Endodermal cell (in vitro differentiated cells): ENCODE measurements around the gene LAMA1. TPM values are rescaled to one million over a fixed set of nuclear protein-coding genes. Genes with fewer than 3 reads are reported as not detected.
A peak's percentile ranks its signal among the peaks of the same experiment; 100 is the strongest.

Source experiments
- DNase-seq: peaks from one replicate; pipeline ENCODE4 v3.0.0-alpha.2; 2017
- H3K27ac ChIP-seq: 2 replicates; pipeline ENCODE4 v1.5.1; 2013; ENCODE audit warnings: mild to moderate bottlenecking, low read depth, low read length, moderate library complexity
- H3K27me3 ChIP-seq: 2 replicates; pipeline ENCODE4 v1.6.1; 2013; ENCODE audit warnings: mild to moderate bottlenecking, low read length, moderate library complexity; ENCODE audit not compliant: insufficient read depth, control insufficient read depth, poor library complexity, severe bottlenecking
- H3K36me3 ChIP-seq: 2 replicates; pipeline ENCODE4 v1.7.0; 2013; ENCODE audit warnings: mild to moderate bottlenecking, low read length, moderate library complexity; ENCODE audit not compliant: control insufficient read depth, insufficient read depth
- H3K4me1 ChIP-seq: one replicate; pipeline ENCODE4 v1.7.0; 2013; ENCODE audit warnings: low read length; ENCODE audit not compliant: control insufficient read depth, insufficient read depth
- H3K4me3 ChIP-seq: 2 replicates; pipeline ENCODE4 v1.5.1; 2013; ENCODE audit warnings: mild to moderate bottlenecking, low read length, moderate library complexity
- H3K9ac ChIP-seq: 2 replicates; pipeline ENCODE4 v1.6.1; 2013; ENCODE audit warnings: mild to moderate bottlenecking, low read length, moderate library complexity; ENCODE audit not compliant: poor library complexity, severe bottlenecking; ENCODE audit errors: extremely low read depth
- H3K9me3 ChIP-seq: 2 replicates; pipeline ENCODE4 v1.6.1; 2013; ENCODE audit warnings: mild to moderate bottlenecking, low read length, moderate library complexity; ENCODE audit not compliant: control insufficient read depth
- H3K27ac Mint-ChIP-seq: 2 replicates; pipeline ENCODE4 v1.8.0; 2020; ENCODE audit warnings: mixed read lengths
- H3K27me3 Mint-ChIP-seq: 2 replicates; pipeline ENCODE4 v1.8.0; 2021; ENCODE audit warnings: mild to moderate bottlenecking, mixed read lengths; ENCODE audit not compliant: insufficient read depth
- H3K36me3 Mint-ChIP-seq: 2 replicates; pipeline ENCODE4 v1.8.0; 2020; ENCODE audit warnings: low read depth, mixed read lengths
- H3K4me1 Mint-ChIP-seq: 2 replicates; pipeline ENCODE4 v1.8.0; 2020; ENCODE audit warnings: mixed read lengths
- H3K4me3 Mint-ChIP-seq: 2 replicates; pipeline ENCODE4 v1.8.0; 2020; ENCODE audit warnings: mild to moderate bottlenecking, moderate library complexity, mixed read lengths
- H3K9me3 Mint-ChIP-seq: 2 replicates; pipeline ENCODE4 v1.8.0; 2020; ENCODE audit warnings: mild to moderate bottlenecking, mixed read lengths
- WGBS, 2 experiments: methylation state at CpG; one replicate each; pipeline versions ENCODE4 v1.1.5 to v1.1.7; 2013; ENCODE audit warnings: missing lambda C conversion rate in 2 of 2, mixed read lengths in 1 of 2; ENCODE audit not compliant: insufficient coverage in 1 of 2, insufficient read length in 1 of 2; 5-methylcytosine and 5-hydroxymethylcytosine counted together
- total RNA-seq, 2 donors: library from RNA; stranded (reverse); fragmentation: NEBNext Ultra II Directional in 1 of 2; extraction: Animal tissue kit (Norgen Biotek cat#: 25700) in 1 of 2; gene quantifications; 2 replicates in 1 of 2; 3 replicates in 1 of 2; pipeline ENCODE4 v1.2.1, GENCODE V29; 2021
- TF ChIP-seq, protein P1 (sequence below): fragments of 200-600 bp; sonication (generic); conservative IDR thresholded peaks from 2 replicates; pipeline ENCODE4 v1.5.0; 2021; ENCODE audit warnings: antibody characterized with exemption, mild to moderate bottlenecking

Gene LAMA1
- total RNA-seq, 2 donors from 2014 or later = 198 to 316 TPM

DNA sequence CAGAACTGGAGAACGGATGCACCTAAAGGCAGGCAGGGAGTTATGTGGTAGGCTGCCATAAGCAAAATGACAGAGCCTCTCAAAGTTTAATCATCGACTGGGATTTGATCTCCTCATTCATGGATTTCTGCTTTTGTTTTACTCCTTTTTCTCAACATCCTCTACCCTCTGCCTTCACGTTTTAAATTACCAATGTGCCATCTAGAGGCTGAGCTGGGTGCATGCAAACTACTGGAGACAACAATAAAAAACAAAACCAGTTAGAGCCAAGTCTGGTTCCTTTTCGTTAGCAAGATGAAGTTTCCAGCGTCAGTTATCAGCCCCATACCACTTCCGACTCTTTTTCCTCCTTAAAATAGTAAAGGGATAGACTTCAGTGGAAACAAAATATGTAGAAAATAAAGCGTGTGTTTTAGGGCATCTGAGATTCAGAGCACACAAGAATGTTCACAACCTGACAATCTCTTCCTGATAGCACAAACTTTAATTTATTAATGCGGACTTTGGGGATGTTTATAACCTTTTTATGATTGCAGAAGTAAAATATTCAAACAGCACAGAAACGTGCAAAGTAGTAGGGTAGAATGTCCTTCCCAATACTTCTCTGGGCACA is 117.0 kb downstream of the LAMA1 start:
- DNase-seq = no peak
- Histone ChIP-seq H3K27me3 (no peaks in the 10 kb centered on the region), H3K36me3 (peaks cover 86% of the 10 kb centered on the region), H3K27ac (no peak overlapping the region), H3K9ac (no peak overlapping the region), H3K4me3 (no peak overlapping the region), H3K9me3 (no peaks in the 10 kb centered on the region), H3K4me1 (no peaks in the 10 kb centered on the region)
- Mint-ChIP-seq H3K27ac (no peak overlapping the region), H3K4me1 (peaks cover 8% of the 10 kb centered on the region), H3K36me3 (peaks cover 78% of the 10 kb centered on the region), H3K27me3 (no peaks in the 10 kb centered on the region), H3K4me3 (no peak overlapping the region), H3K9me3 (no peaks in the 10 kb centered on the region)
- TF ChIP-seq, protein P1, sequence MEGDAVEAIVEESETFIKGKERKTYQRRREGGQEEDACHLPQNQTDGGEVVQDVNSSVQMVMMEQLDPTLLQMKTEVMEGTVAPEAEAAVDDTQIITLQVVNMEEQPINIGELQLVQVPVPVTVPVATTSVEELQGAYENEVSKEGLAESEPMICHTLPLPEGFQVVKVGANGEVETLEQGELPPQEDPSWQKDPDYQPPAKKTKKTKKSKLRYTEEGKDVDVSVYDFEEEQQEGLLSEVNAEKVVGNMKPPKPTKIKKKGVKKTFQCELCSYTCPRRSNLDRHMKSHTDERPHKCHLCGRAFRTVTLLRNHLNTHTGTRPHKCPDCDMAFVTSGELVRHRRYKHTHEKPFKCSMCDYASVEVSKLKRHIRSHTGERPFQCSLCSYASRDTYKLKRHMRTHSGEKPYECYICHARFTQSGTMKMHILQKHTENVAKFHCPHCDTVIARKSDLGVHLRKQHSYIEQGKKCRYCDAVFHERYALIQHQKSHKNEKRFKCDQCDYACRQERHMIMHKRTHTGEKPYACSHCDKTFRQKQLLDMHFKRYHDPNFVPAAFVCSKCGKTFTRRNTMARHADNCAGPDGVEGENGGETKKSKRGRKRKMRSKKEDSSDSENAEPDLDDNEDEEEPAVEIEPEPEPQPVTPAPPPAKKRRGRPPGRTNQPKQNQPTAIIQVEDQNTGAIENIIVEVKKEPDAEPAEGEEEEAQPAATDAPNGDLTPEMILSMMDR = peak; percentile 69
- 66 to 76% methylated on average over 7 to 9 of the region's 9 CpGs for WGBS, 2 experiments

DNA sequence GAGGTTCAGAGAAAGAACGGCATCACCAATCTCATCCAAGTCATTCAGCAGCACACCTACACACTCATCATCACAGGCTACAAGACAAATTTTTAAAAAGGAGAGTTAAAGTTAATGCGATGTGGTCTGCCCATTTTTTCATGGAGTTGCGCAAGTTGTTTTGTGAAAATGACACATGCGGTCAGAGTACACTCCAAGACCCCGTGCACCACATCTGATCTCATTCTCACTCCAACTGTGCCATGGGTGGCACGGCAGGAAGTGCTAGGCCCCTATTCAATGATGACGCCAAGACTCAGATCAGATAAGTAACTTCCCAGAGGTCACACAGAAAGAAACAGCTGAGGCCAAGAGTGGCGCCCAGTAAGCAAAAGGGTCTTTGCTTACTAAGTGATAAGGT is 119.8 kb downstream of the LAMA1 start:
- H3K36me3 Mint-ChIP-seq = peaks cover 77% of the 10 kb centered on the region
- no peak overlapping the region for H3K4me3 ChIP-seq
- 97 to 100% methylated on average over 6 to 8 of the region's 8 CpGs for WGBS, 2 experiments
- no peak overlapping the region for H3K27ac ChIP-seq
- peaks cover 8% of the 10 kb centered on the region for H3K4me1 Mint-ChIP-seq
- no peaks in the 10 kb centered on the region for H3K4me1 ChIP-seq
- H3K27ac Mint-ChIP-seq = no peak overlapping the region
- no peaks in the 10 kb centered on the region for H3K9me3 ChIP-seq
- peaks cover 95% of the 10 kb centered on the region for H3K36me3 ChIP-seq
- H3K4me3 Mint-ChIP-seq = no peak overlapping the region
- H3K9ac ChIP-seq = no peak overlapping the region
- no peak for DNase-seq
- TF ChIP-seq, protein P1 = no peak
- H3K27me3 ChIP-seq = no peaks in the 10 kb centered on the region
- H3K9me3 Mint-ChIP-seq = no peaks in the 10 kb centered on the region
- no peaks in the 10 kb centered on the region for H3K27me3 Mint-ChIP-seq

DNA sequence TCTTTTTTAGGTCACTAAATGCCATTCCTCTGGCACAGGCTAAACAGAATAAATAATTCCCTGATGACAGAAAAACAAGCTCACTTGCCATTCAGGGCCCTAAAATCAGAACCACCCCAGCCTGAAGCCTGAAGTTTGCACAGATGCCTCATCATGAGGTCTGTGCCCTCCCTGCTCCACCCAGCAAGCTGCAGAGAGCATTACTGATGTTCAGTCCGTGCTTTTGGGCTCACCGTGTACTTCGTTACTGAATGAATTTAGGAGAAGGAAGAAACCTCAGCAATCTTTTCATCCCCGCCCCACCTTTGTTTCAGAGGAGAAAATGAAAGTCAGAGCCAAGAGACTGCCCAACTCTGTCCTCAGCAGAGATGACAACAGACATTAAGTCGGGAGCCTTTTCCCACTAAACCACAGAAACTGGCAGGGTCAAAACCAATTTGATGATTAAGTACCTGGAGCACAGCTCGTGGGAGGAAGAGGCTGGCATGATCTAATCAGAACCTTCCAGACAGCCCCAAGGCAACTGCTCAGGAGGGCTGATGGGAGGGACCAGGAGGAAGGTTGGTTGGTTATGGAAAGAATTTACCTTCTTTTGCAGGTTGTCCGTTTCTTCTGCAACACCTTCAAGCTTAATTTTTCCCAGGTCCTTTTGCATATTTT is 122.7 kb downstream of the LAMA1 start:
- Histone ChIP-seq H3K9ac (no peak overlapping the region), H3K27me3 (no peaks in the 10 kb centered on the region), H3K9me3 (no peaks in the 10 kb centered on the region), H3K27ac (no peak overlapping the region), H3K36me3 (peaks cover 92% of the 10 kb centered on the region), H3K4me3 (no peak overlapping the region), H3K4me1 (no peaks in the 10 kb centered on the region)
- Mint-ChIP-seq H3K4me1 (no peaks in the 10 kb centered on the region), H3K36me3 (peaks cover 78% of the 10 kb centered on the region), H3K4me3 (no peak overlapping the region), H3K9me3 (no peaks in the 10 kb centered on the region), H3K27me3 (no peaks in the 10 kb centered on the region), H3K27ac (peak overlapping the region; percentile 20)
- TF ChIP-seq, protein P1 = no peak
- WGBS, 2 experiments = 87 to 92% methylated on average over 4 to 7 of the region's 7 CpGs
- DNase-seq = no peak
